ENCODE measurements around the gene MEP1A.
"Not testable (repeated sequence)": the region's sequence is repeated elsewhere in the genome, so short reads cannot be mapped to it uniquely, and the experiment has no call there.

The MEP1A gene

DNA sequence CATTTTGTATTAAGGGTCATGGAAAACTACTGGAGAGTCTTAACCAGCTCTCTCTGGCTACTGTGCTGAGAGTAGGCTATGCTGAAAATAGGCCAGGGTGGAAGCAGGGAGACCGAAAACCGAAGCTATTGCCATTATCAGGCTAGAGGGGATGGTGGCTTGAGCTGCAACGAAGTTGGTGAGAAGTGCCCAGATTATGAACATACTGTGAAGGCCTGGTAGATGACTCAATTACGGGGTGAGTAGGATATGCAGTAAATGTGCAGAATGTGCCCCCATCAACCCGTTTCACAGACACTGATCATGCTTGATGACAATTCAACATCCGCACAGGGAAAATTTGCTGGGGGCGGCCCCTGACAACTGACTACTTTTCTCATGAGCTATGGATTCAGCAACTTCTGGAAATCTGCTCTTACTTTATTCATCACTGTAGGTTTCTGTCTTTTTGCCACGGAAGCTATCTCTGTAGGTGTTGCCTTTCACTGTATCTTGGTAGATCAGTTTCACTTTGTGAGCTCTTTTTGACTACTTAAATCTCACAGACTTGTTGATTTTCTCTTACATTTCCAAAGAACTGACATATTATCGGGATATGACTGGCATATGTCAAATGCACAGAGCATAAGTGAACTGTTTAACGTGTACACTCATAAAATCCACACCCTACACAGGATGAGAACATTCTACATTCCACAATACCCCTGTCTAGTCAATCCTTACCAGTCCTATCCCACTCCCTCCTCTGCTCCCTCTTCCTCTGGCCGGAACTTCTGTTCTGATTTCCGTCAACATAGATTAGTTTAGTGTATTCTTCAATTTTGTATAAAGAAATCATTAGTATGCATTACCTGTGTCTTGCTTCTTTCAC lies 15.5 kb upstream of the MEP1A start:
- DNase-seq (ENCODE audit: low spot score): no peak

GRCh38 chr6:46781478-46782378 lies 11.5 kb upstream of the MEP1A start:
- DNase-seq (ENCODE audit: low spot score): peak; percentile 11

DNA sequence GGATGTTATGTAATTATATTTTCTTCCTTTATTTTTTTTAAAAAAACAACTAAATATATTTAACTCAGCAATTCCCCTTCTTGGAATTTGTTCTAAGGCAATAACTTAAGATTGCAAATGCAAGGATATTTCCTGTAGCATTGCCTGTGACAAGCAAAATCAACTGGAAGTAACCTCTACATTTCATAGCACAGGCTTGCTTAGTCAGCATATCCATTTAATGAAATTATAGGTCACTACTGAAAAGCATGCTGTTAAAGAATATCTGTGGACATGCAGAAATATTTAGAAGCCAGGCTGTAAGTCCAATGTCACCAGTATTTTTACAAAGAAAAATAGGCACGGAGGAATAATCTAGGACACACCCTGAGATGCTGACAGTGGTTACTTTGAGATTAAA lies 8.7 kb upstream of the MEP1A start:
- DNase-seq (ENCODE audit: low spot score): no peak

GRCh38 chr6:46787871-46788540 lies 5.2 kb upstream of the MEP1A start:
- DNase-seq (ENCODE audit: low spot score): no peak

GRCh38 chr6:46788791-46789190 lies 4.4 kb upstream of the MEP1A start:
- no peak for DNase-seq (ENCODE audit: low spot score)

GRCh38 chr6:46789434-46790354 lies 3.5 kb upstream of the MEP1A start:
- no peak for DNase-seq (ENCODE audit: low spot score)

DNA sequence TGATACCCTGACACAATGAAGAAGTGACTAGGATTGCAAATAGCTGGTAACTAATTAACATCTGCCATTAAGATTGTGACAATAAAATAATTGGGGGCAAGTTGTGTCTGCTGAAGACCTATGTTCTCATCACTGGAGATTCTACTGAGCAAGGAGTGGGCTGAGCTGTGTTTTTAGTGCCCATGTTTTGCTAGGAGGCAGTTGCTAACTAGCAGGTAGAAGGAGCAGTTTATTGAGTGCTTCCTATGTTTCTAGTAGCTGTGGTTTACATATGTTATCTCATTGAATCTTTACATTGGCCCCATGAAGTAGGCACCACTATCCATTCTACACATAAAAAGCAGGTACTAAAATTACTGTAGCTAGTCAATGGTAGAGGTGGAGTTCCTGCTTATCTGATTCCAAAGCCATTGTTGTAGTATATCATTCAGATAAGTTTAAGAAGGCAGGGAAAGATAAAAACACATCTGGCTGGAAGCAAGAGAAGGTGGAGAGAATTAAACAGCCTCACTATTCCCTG lies 2.8 kb upstream of the MEP1A start:
- no peak for DNase-seq (ENCODE audit: low spot score)

GRCh38 chr6:46792635-46793034 lies 554 bp upstream of the MEP1A start:
- DNase-seq (ENCODE audit: low spot score): no peak

DNA sequence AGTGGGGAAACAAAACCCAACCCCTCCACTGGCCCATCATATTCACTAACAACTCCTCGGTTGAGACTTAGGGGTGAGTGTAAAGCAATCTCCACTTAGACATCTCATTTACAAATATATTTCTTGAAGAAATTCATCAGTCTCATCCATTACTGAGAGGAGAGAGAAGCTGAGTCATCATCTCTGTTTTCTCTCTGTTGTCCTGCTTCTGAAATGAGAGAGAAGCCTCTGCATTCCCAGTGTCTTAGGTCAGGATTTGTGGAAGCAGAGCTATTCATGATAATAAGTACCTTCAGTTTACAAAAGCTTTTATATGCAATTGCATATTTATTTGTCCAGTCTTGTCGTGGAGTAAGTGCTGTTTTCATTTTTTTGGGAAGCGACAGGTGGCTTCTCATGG lies 879 bp downstream of the MEP1A start:
- no peak for DNase-seq (ENCODE audit: low spot score)

GRCh38 chr6:46795816-46796215 lies 2.6 kb downstream of the MEP1A start:
- DNase-seq (ENCODE audit: low spot score): no peak

- no peak for DNase-seq (ENCODE audit: low spot score)
These were observed 3.8 kb downstream of the MEP1A start for GRCh38 chr6:46796848-46797580.

- no peak for DNase-seq (ENCODE audit: low spot score)
These were observed 6.5 kb downstream of the MEP1A start for GRCh38 chr6:46799657-46800056.

- DNase-seq (ENCODE audit: low spot score): no peak
These were observed 15.6 kb downstream of the MEP1A start for GRCh38 chr6:46808806-46809205.

DNA sequence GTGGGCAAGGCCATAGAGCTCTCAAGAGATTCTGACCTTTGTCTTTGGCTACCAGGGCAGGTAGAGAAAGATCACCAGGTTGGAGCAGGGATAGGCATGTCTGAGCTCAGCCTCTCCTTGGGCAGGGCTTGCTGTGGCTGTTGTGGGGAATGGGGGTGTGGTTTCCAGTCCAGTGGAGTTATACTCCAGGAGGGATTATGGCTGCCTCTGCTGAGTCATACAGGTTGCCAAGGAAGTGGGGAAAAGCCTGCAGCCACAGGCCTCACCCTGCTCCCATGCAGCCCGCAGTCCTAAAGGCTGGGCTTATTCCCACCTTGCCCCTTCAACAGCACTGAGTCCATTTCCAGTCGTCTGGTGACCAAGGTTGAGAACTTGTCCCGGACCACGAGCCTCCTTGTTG lies 21.9 kb downstream of the MEP1A start:
- DNase-seq (ENCODE audit: low spot score): no peak

GRCh38 chr6:46816626-46817025 lies 23.4 kb downstream of the MEP1A start:
- no peak for DNase-seq (ENCODE audit: low spot score)

GRCh38 chr6:46819561-46819960 lies 26.4 kb downstream of the MEP1A start:
- DNase-seq (ENCODE audit: low spot score): no peak

- no peak for DNase-seq (ENCODE audit: low spot score)
These were observed 28.3 kb downstream of the MEP1A start for GRCh38 chr6:46821458-46821881.

DNA sequence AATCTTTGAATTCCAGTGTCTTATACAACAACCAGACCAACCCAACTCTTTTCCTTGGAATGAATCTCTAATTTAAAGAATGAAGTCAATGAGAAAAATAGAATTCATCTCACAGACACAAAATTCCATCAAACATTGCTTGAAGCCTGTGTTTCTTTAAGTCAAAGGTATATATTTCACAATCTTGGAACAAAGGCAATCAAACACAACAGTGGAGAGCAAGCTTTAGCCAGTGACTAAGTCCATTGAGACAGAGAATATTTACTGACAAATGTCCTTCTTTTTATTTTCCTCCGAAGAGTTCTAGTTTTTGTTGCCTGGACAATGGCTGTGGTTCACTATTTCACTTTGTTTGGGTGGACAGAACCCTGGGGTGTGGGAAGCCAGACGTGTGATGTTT lies 35.8 kb downstream of the MEP1A start:
- DNase-seq (ENCODE audit: low spot score): no peak

GRCh38 chr6:46832816-46833215 lies 39.6 kb downstream of the MEP1A start:
- no peak for DNase-seq (ENCODE audit: low spot score)

DNA sequence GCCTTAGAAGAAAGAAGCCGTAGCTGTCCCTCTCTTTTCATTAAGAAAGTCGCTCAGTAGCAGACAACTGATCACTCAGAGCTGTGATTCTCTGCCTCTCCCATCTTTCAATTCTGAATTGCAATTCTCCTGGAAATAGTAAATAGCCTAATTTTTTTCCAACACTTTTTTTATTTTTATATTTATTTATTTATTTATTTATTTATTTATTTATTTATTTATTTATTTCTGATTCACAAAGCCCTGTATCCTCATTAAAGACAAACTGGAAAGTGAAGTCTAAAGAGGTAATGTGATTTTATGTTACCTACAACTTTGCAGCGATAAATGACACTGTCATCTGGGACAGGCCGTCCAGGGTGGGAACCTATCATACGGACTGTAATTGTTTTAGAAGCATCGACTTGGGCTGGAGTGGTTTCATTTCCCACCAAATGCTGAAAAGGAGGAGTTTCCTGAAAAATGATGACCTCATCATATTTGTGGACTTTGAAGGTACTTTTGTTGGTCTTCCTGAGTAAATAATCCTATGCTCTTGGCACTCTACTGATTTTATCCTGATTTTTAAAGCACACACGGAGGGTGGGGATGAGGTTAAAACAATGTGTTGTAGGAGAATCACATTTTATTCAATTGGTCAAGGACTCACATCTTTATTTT lies 41.2 kb downstream of the MEP1A start:
- not testable (repeated sequence) for DNase-seq (ENCODE audit: low spot score)

Data from germinal center (tissue), 1 donor.